Testis (tissue), 2 donors: ENCODE results near the gene H6PD.

Source experiments
- POLR2A ChIP-seq: fragments of 450-650 bp; IDR thresholded peaks from one replicate; pipeline ENCODE4 v1.6.1; 2017; ENCODE audit warnings: antibody characterized with exemption, mild to moderate bottlenecking, moderate library complexity
- TF ChIP-seq, protein P1 (sequence below), 3 experiments: fragments of 450-650 bp in 2 of 3; fragments of 200-600 bp in 1 of 3; sonication (generic) in 1 of 3; IDR thresholded peaks; one replicate each; pipeline ENCODE4 v1.5.1; 2016 to 2019; ENCODE audit warnings: antibody characterized with exemption in 3 of 3, mild to moderate bottlenecking in 2 of 3, moderate library complexity in 1 of 3

DNA sequence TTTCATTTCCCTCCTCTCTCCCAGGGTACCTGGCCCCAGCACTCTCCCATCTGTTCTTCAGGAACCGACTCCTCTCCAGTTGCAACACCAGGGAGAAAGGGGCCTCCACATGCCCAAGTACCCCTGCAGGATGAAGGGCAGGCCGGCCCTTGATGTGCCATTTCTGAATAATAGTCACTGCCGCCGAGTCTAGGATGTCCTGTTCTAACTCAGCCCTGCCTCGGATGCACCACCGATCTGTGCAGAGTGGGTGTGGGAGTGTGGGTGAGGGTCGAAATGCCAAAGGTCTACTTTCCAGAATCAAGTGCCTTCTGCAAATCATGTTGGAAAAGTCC, 32.7 kb downstream of the H6PD start:
- no peak for TF ChIP-seq POLR2A
- TF ChIP-seq, protein P1, sequence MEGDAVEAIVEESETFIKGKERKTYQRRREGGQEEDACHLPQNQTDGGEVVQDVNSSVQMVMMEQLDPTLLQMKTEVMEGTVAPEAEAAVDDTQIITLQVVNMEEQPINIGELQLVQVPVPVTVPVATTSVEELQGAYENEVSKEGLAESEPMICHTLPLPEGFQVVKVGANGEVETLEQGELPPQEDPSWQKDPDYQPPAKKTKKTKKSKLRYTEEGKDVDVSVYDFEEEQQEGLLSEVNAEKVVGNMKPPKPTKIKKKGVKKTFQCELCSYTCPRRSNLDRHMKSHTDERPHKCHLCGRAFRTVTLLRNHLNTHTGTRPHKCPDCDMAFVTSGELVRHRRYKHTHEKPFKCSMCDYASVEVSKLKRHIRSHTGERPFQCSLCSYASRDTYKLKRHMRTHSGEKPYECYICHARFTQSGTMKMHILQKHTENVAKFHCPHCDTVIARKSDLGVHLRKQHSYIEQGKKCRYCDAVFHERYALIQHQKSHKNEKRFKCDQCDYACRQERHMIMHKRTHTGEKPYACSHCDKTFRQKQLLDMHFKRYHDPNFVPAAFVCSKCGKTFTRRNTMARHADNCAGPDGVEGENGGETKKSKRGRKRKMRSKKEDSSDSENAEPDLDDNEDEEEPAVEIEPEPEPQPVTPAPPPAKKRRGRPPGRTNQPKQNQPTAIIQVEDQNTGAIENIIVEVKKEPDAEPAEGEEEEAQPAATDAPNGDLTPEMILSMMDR (IDR thresholded peaks at IDR 0.05): no peak
